K562 (cell line): ENCODE measurements around the gene PPP3R2. TPM values are rescaled to one million over a fixed set of nuclear protein-coding genes. Genes with fewer than 3 reads are reported as not detected.

ENCODE experiments used
- ATAC-seq: fragments of 200-7000 bp; cut with Tn5 transposase; 3 replicates; pipeline ENCODE4 v1.9.1; 2020; ENCODE audit warnings: moderate library complexity
- BruUV-seq: library from RNA; stranded (reverse); fragments of 400-500 nt; replicated peaks from 2 replicates; lab custom pipeline; 2021; lab: Mats Ljungman, UMichigan
- CTCF ChIA-PET: fragments of 300-600 bp; formaldehyde crosslinking; extraction: SDS; loops from one replicate; lab custom pipeline; 2021; ENCODE audit warnings: low intra/inter-chr PET ratio; lab: Yijun Ruan, JAX
- POLR2A ChIA-PET: fragments of 300-600, 350-650 bp; sonication (Branson Sonifier 250); formaldehyde crosslinking; extraction: SDS; loops from one replicate; lab custom pipeline; 2021; ENCODE audit warnings: antibody characterized with exemption, inconsistent platforms; lab: Yijun Ruan, JAX
- DNase-seq, 4 experiments: peaks; one replicate each; pipeline versions ENCODE4 v3.0.0 to v3.0.0-alpha.2; 2011 to 2018; ENCODE audit warnings: low spot score in 3 of 4, mixed read lengths in 3 of 4; ENCODE audit errors: extremely low read depth in 1 of 4
- FAIRE-seq: peaks from 2 replicates; lab custom pipeline; 2011; peaks lifted over from hg19 to GRCh38; lab: Jason Lieb, UNC
- H2AFZ ChIP-seq: 2 replicates; pipeline ENCODE4 v1.6.0; 2011; ENCODE audit warnings: low read depth, low read length, control low read depth, inconsistent platforms
- H3K27ac ChIP-seq: fragments of 200-600 bp; 3 replicates; pipeline ENCODE4 v1.8.0; 2011; ENCODE audit warnings: low read depth, mild to moderate bottlenecking, control low read depth, inconsistent platforms, low read length, moderate library complexity, mixed read lengths; ENCODE audit errors: extremely low read depth
- H3K27me3 ChIP-seq, 2 experiments: fragments of 300-600 bp in 1 of 2; 2 replicates in 1 of 2; 3 replicates in 1 of 2; pipeline versions ENCODE4 v1.6.0 to v1.8.0; 2011; ENCODE audit warnings: inconsistent platforms in 2 of 2, low read length in 2 of 2, mild to moderate bottlenecking in 1 of 2, mixed read lengths in 1 of 2, moderate library complexity in 1 of 2; ENCODE audit not compliant: control insufficient read depth in 2 of 2, insufficient read depth in 2 of 2
- H3K36me3 ChIP-seq: fragments of 300-600 bp; 3 replicates; pipeline ENCODE4 v1.8.0; 2011; ENCODE audit warnings: mild to moderate bottlenecking, low read length, inconsistent platforms; ENCODE audit not compliant: control insufficient read depth, insufficient read depth
- H3K4me1 ChIP-seq, 2 experiments: fragments of 200-600 bp in 1 of 2; replicated peaks in 1 of 2; 2 replicates in 1 of 2; 3 replicates in 1 of 2; pipeline versions ENCODE4 v1.5.1 to v1.8.0; 2011; ENCODE audit warnings: inconsistent platforms in 2 of 2, low read length in 2 of 2, mild to moderate bottlenecking in 1 of 2, mixed read lengths in 1 of 2, moderate library complexity in 1 of 2; ENCODE audit not compliant: control insufficient read depth in 2 of 2, insufficient read depth in 2 of 2
- H3K4me2 ChIP-seq: 2 replicates; pipeline ENCODE4 v1.6.1; 2011; ENCODE audit warnings: low read length, control low read depth, inconsistent platforms, mixed read lengths; ENCODE audit not compliant: insufficient read depth
- H3K4me3 ChIP-seq: fragments of 200-600 bp; sonication (generic), shearing (Covaris generic); 2 replicates; pipeline ENCODE4 v1.5.1; 2016; ENCODE audit warnings: control low read depth, inconsistent platforms
- H3K79me2 ChIP-seq: fragments of 200-600 bp; 3 replicates; pipeline ENCODE4 v1.8.0; 2011; ENCODE audit warnings: low read length, inconsistent platforms; ENCODE audit not compliant: control insufficient read depth, insufficient read depth
- H3K9ac ChIP-seq, 2 experiments: 2 replicates each; pipeline versions ENCODE4 v1.6.0 to v1.6.1; 2011; ENCODE audit warnings: low read depth in 2 of 2, low read length in 2 of 2, control low read depth in 1 of 2, inconsistent platforms in 1 of 2, mild to moderate bottlenecking in 1 of 2, mixed read lengths in 1 of 2; ENCODE audit not compliant: insufficient read depth in 1 of 2
- H3K9me1 ChIP-seq: one replicate; pipeline ENCODE4 v1.6.0; 2011; ENCODE audit warnings: inconsistent platforms, mild to moderate bottlenecking, low read length, moderate library complexity; ENCODE audit not compliant: control insufficient read depth, insufficient read depth
- H3K9me3 ChIP-seq: replicated peaks from 2 replicates; pipeline ENCODE4 v1.5.1; 2011; ENCODE audit warnings: low read depth, low read length, inconsistent platforms; ENCODE audit not compliant: control insufficient read depth, insufficient read depth
- H4K20me1 ChIP-seq: replicated peaks from 2 replicates; pipeline ENCODE4 v1.6.1; 2011; ENCODE audit warnings: low read length, inconsistent platforms, mixed read lengths; ENCODE audit not compliant: control insufficient read depth, insufficient read depth
- CSDE1 ChIP-seq, 2 experiments: fragments of 450-650 bp; IDR thresholded peaks; 2 replicates each; pipeline ENCODE4 v1.6.1; 2016; ENCODE audit warnings: mild to moderate bottlenecking in 1 of 2
- EP300 ChIP-seq: IDR thresholded peaks from 2 replicates; pipeline ENCODE4 v1.6.1; 2012; ENCODE audit warnings: low read length, improper control_type of control experiment
- EWSR1 ChIP-seq: fragments of 450-650 bp; IDR thresholded peaks from 2 replicates; pipeline ENCODE4 v1.6.1; 2018; ENCODE audit warnings: borderline replicate concordance, mild to moderate bottlenecking, low read depth, moderate library complexity; ENCODE audit not compliant: partially characterized antibody
- ILK ChIP-seq: fragments of 450-650 bp; IDR thresholded peaks from 2 replicates; pipeline ENCODE4 v1.6.1; 2016; ENCODE audit warnings: missing genetic modification characterization, low read depth, mild to moderate bottlenecking, missing compliant biosample characterization, moderate library complexity, borderline replicate concordance
- KLF13 ChIP-seq: fragments of 450-650 bp; IDR thresholded peaks from 2 replicates; pipeline ENCODE4 v1.6.1; 2016; ENCODE audit warnings: missing genetic modification characterization, low read depth, mild to moderate bottlenecking, missing compliant biosample characterization, moderate library complexity, borderline replicate concordance
- MAZ ChIP-seq, 2 experiments: fragments of 450-650 bp in 1 of 2; sonication (generic) in 1 of 2; formaldehyde crosslinking; IDR thresholded peaks in 1 of 2; conservative IDR thresholded peaks in 1 of 2; 2 replicates each; pipeline versions ENCODE4 v1.4.0 to v1.5.0; 2020; ENCODE audit warnings: mild to moderate bottlenecking in 1 of 2, missing genetic modification reagents in 1 of 2
- POLR2AphosphoS2 ChIP-seq: IDR thresholded peaks from 2 replicates; pipeline ENCODE4 v1.6.1; 2012; ENCODE audit warnings: low read length, improper control_type of control experiment
- SAP30 ChIP-seq: fragments of 200-600 bp; sonication (generic); IDR thresholded peaks from 2 replicates; pipeline ENCODE4 v1.6.1; 2012; ENCODE audit warnings: borderline replicate concordance, low read depth, mild to moderate bottlenecking, moderate library complexity, low read length, control low read depth, inconsistent platforms; ENCODE audit not compliant: insufficient read depth, poor library complexity, severe bottlenecking
- TEAD4 ChIP-seq, 2 experiments: sonication (generic) in 1 of 2; formaldehyde crosslinking in 1 of 2; IDR thresholded peaks; 2 replicates each; pipeline versions ENCODE4 v1.6.1 to v1.8.0; 2012 to 2022; ENCODE audit warnings: borderline replicate concordance in 1 of 2, inconsistent platforms in 1 of 2, low read length in 1 of 2, mild to moderate bottlenecking in 1 of 2, missing genetic modification reagents in 1 of 2
- ZBTB17 ChIP-seq: fragments of 450-650 bp; formaldehyde crosslinking; IDR thresholded peaks from 2 replicates; pipeline ENCODE4 v1.4.0; 2020; ENCODE audit warnings: mild to moderate bottlenecking
- ZNF143 ChIP-seq: sonication (generic); formaldehyde crosslinking; IDR thresholded peaks from 2 replicates; pipeline ENCODE4 v1.9.0; 2022; ENCODE audit warnings: mild to moderate bottlenecking, missing genetic modification reagents
- WGBS: fragments of 100-300 bp; shearing (Covaris generic); methylation state at CpG from one replicate; pipeline ENCODE4 v1.1.6; 2016; ENCODE audit warnings: low coverage, mixed read lengths; ENCODE audit not compliant: insufficient coverage; ENCODE audit errors: missing lambda C conversion rate; 5-methylcytosine and 5-hydroxymethylcytosine counted together
- in situ Hi-C: fragments of 300-500 bp; cut with MboI; formaldehyde crosslinking; loops from 4 replicates; pipeline ENCODE4 v1.15.0; 2018; ENCODE audit warnings: inconsistent platforms, mixed read lengths
- intact Hi-C: fragments of 100-400 bp; cut with micrococcal nuclease; formaldehyde crosslinking; loops from 2 replicates; pipeline ENCODE4 v1.14.2; 2022
- polyA plus RNA-seq, 8 experiments: library from polyadenylated mRNA; depleted of rRNA in 4 of 8; stranded (reverse) in 5 of 8; unstranded in 3 of 8; fragments of >200 nt; fragmentation: Nextera tagmentation in 2 of 8; fragmentation: Illumina TruSeq in 1 of 8; extraction: Ambion mirVana in 2 of 8; extraction: Trizol in 1 of 8; gene quantifications; 2 replicates each; pipeline versions ENCODE4 v1.2.1 to v1.2.3, GENCODE V29; 2011 to 2014; ENCODE audit warnings: inconsistent platforms in 1 of 8, missing spikeins in 1 of 8
- total RNA-seq, 7 experiments: library from RNA; depleted of rRNA in 6 of 7; stranded (reverse); fragments of >200 nt in 6 of 7; fragmentation: Illumina TruSeq in 2 of 7; extraction: Trizol in 2 of 7; gene quantifications; 2 replicates each; pipeline versions ENCODE4 v1.2.1 to v1.2.3, GENCODE V29; 2011 to 2021; ENCODE audit warnings: low replicate concordance in 1 of 7
- TF ChIP-seq, protein P1 (sequence below): fragments of 450-650 bp; IDR thresholded peaks from 2 replicates; pipeline ENCODE4 v1.6.1; 2016; ENCODE audit warnings: missing biosample characterization, missing genetic modification characterization
- TF ChIP-seq, protein P2 (sequence below): IDR thresholded peaks from 2 replicates; pipeline ENCODE4 v1.6.1; 2016; ENCODE audit warnings: missing genetic modification characterization, missing compliant biosample characterization
- TF ChIP-seq, protein P3 (sequence below): fragments of 250-450 bp; sonication (Bioruptor Pico); IDR thresholded peaks from 2 replicates; pipeline ENCODE4 v1.5.0; 2020; ENCODE audit warnings: mild to moderate bottlenecking, borderline replicate concordance
- TF ChIP-seq, protein P4 (sequence below): fragments of 250-450 bp; sonication (Bioruptor Pico); IDR thresholded peaks from 2 replicates; pipeline ENCODE4 v1.4.0; 2020; ENCODE audit warnings: mild to moderate bottlenecking, moderate library complexity, borderline replicate concordance

PPP3R2 gene
- total and polyA plus RNA-seq, 9 of the 15 experiments (the other 6 are each of a cell fraction or from before 2014, with no cell fraction given), result not detected

DNA sequence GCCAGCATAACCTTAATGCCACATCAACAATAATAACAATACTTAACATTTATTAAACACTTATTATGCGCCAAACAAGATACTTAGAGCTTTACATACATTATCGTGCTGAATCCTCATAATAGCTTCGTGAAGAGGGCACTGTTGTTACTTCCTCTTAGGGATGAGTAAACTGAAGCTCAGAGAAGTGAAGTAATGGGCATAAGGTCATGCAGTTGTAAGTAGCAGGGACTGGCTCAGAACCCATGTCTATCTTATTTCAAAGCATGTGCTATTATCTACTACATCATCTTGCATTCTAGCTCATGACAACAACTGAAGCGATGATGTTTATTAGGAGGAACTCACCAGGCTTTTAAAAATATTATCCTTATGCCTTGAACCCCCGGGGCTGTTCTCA is 34.9 kb upstream of the PPP3R2 start:
- no peak for ATAC-seq
- WGBS, result 0% methylated on average over 5 of the region's 5 CpGs
- in situ Hi-C loops (no loop called here), intact Hi-C loops (no loop called here)
- Histone ChIP-seq H2AFZ (no peak overlapping the region), H3K4me3 (no peak overlapping the region), H3K79me2 (no peaks in the 10 kb centered on the region), H3K36me3 (no peaks in the 10 kb centered on the region), H3K9me1 (no peaks in the 10 kb centered on the region), H3K4me2 (no peak overlapping the region), H3K27ac (no peak overlapping the region), H3K4me1 (no peaks in the 10 kb centered on the region), H3K9ac (no peak overlapping the region), H3K9me3 (no peaks in the 10 kb centered on the region), H4K20me1 (no peaks in the 10 kb centered on the region), H3K27me3 (no peaks in the 10 kb centered on the region)
- no peak for FAIRE-seq
- BruUV-seq, result no TSS peak
- DNase-seq, result no peak
- CTCF ChIA-PET, result no interaction called here
- POLR2A ChIA-PET, result no interaction called here
- TF ChIP-seq TEAD4 (IDR thresholded peaks at IDR 0.05; ENCODE audit: low read length) (no peak), TEAD4 (CRISPR knock-in tag; IDR thresholded peaks at IDR 0.05; ENCODE audit: borderline replicate concordance) (no peak), SAP30 (no peak), POLR2AphosphoS2 (no peak), EWSR1 (no peak), ZNF143 (no peak), EP300 (no peak), CSDE1 (IDR thresholded peaks at IDR 0.05) (no peak), MAZ (CRISPR knock-in tag; conservative IDR thresholded peaks at IDR 0.05 in 1 of 2, IDR thresholded peaks at IDR 0.05 in 1 of 2) (no peak), ZBTB17 (CRISPR knock-in tag) (no peak), ILK (tag) (no peak), KLF13 (no peak)
- TF ChIP-seq, protein P1, sequence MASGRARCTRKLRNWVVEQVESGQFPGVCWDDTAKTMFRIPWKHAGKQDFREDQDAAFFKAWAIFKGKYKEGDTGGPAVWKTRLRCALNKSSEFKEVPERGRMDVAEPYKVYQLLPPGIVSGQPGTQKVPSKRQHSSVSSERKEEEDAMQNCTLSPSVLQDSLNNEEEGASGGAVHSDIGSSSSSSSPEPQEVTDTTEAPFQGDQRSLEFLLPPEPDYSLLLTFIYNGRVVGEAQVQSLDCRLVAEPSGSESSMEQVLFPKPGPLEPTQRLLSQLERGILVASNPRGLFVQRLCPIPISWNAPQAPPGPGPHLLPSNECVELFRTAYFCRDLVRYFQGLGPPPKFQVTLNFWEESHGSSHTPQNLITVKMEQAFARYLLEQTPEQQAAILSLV (tag), result no peak
- TF ChIP-seq, protein P2, sequence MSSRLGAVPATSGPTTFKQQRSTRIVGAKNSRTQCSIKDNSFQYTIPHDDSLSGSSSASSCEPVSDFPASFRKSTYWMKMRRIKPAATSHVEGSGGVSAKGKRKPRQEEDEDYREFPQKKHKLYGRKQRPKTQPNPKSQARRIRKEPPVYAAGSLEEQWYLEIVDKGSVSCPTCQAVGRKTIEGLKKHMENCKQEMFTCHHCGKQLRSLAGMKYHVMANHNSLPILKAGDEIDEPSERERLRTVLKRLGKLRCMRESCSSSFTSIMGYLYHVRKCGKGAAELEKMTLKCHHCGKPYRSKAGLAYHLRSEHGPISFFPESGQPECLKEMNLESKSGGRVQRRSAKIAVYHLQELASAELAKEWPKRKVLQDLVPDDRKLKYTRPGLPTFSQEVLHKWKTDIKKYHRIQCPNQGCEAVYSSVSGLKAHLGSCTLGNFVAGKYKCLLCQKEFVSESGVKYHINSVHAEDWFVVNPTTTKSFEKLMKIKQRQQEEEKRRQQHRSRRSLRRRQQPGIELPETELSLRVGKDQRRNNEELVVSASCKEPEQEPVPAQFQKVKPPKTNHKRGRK, result no peak
- TF ChIP-seq, protein P3, sequence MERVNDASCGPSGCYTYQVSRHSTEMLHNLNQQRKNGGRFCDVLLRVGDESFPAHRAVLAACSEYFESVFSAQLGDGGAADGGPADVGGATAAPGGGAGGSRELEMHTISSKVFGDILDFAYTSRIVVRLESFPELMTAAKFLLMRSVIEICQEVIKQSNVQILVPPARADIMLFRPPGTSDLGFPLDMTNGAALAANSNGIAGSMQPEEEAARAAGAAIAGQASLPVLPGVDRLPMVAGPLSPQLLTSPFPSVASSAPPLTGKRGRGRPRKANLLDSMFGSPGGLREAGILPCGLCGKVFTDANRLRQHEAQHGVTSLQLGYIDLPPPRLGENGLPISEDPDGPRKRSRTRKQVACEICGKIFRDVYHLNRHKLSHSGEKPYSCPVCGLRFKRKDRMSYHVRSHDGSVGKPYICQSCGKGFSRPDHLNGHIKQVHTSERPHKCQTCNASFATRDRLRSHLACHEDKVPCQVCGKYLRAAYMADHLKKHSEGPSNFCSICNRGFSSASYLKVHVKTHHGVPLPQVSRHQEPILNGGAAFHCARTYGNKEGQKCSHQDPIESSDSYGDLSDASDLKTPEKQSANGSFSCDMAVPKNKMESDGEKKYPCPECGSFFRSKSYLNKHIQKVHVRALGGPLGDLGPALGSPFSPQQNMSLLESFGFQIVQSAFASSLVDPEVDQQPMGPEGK (CRISPR knock-in tag), result no peak
- TF ChIP-seq, protein P4, sequence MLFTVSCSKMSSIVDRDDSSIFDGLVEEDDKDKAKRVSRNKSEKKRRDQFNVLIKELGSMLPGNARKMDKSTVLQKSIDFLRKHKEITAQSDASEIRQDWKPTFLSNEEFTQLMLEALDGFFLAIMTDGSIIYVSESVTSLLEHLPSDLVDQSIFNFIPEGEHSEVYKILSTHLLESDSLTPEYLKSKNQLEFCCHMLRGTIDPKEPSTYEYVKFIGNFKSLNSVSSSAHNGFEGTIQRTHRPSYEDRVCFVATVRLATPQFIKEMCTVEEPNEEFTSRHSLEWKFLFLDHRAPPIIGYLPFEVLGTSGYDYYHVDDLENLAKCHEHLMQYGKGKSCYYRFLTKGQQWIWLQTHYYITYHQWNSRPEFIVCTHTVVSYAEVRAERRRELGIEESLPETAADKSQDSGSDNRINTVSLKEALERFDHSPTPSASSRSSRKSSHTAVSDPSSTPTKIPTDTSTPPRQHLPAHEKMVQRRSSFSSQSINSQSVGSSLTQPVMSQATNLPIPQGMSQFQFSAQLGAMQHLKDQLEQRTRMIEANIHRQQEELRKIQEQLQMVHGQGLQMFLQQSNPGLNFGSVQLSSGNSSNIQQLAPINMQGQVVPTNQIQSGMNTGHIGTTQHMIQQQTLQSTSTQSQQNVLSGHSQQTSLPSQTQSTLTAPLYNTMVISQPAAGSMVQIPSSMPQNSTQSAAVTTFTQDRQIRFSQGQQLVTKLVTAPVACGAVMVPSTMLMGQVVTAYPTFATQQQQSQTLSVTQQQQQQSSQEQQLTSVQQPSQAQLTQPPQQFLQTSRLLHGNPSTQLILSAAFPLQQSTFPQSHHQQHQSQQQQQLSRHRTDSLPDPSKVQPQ (CRISPR knock-in tag), result no peak
